ENCODE results near the gene AKAP11. TPM values are rescaled to one million over a fixed set of nuclear protein-coding genes. Genes with fewer than 3 reads are reported as not detected.

The AKAP11 gene
- total and polyA plus RNA-seq, 2 of the 8 experiments (the other 6 are each of a cell fraction or from before 2014, with no cell fraction given) = 4.5 to 21.9 TPM

DNA sequence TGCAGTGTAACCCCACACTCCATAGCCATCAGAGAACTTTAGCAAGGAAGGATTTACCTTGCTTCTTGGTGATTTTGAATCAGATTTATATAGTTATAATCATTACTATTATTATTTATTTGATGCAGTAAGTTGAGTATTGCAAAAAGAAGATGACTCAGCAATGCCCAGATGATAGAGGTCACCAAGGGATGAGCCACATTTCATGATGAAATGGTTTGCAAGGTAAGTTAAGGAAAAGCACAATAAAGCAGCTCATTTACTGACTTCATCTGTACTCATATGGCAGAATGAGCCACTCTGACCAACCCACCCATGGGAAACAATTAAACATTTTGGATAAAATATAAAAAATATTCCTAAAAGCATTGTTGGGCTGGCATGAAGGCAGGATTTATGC lies 59.1 kb downstream of the AKAP11 start:
- no peak overlapping the region for H3K4me3 ChIP-seq (ENCODE audit: extremely low read depth in 1 of 4, insufficient read depth in 2 of 4, low read depth in 3 of 4, low read length in 4 of 4)
- DNase-seq (ENCODE audit: low read depth in 1 of 2, low spot score in 2 of 2) (no peak), FAIRE-seq (no peak)
- no peaks in the 10 kb centered on the region for H4K20me1 ChIP-seq (replicated peaks in 1 of 2; ENCODE audit: control insufficient read depth in 1 of 2, insufficient read depth in 2 of 2, low read length in 2 of 2)
- no peak overlapping the region for H3K9ac ChIP-seq (replicated peaks in 1 of 4; ENCODE audit: extremely low read depth in 1 of 4, low read depth in 3 of 4, low read length in 3 of 4)
- H3K79me1 ChIP-seq (ENCODE audit: low read depth, low read length) = no peaks in the 10 kb centered on the region
- H3K4me1 ChIP-seq (replicated peaks in 1 of 4; ENCODE audit: control insufficient read depth in 3 of 4, insufficient read depth in 4 of 4, low read length in 3 of 4) = peaks cover 0 to 3% (median 0%) of the 10 kb centered on the region in 4 experiments; a peak in 1 of 7 replicates
- no peaks in the 10 kb centered on the region for H3K36me3 ChIP-seq (ENCODE audit: control insufficient read depth in 2 of 4, insufficient read depth in 4 of 4, low read length in 3 of 4)
- H3K23me2 ChIP-seq (ENCODE audit: low read depth, low read length) = no peaks in the 10 kb centered on the region
- no peak overlapping the region for H2AK5ac ChIP-seq (ENCODE audit: low read depth, low read length)
- no peak overlapping the region for H2BK15ac ChIP-seq (ENCODE audit: low read length)
- no peaks in the 10 kb centered on the region for H3K79me2 ChIP-seq (ENCODE audit: control insufficient read depth in 1 of 2, insufficient read depth in 2 of 2, low read length in 2 of 2)
- 0 out of 2 replicates have a peak, but pooled peaks have one; percentile 8 for TF ChIP-seq MAFK (IDR thresholded peaks at IDR 0.05; ENCODE audit: low read depth, low read length)
- no peak for TF ChIP-seq SAP30 (IDR thresholded peaks at IDR 0.05; ENCODE audit: insufficient read depth, insufficient replicate concordance, low read length)
- no peak overlapping the region for H4K5ac ChIP-seq (ENCODE audit: insufficient read length, low read depth, low read length)
- no peak overlapping the region for H2BK12ac ChIP-seq (ENCODE audit: low read depth, low read length)
- H3K27ac ChIP-seq (ENCODE audit: low read depth, low read length) = no peak overlapping the region
- no peak overlapping the region for H3K14ac ChIP-seq (ENCODE audit: insufficient read length)
- H2AFZ ChIP-seq (ENCODE audit: low read length) = no peak overlapping the region
- H3K18ac ChIP-seq (ENCODE audit: extremely low read depth, low read length) = no peak overlapping the region
- no peak overlapping the region for H3K23ac ChIP-seq (ENCODE audit: insufficient read length)
- H2BK5ac ChIP-seq (ENCODE audit: low read depth, low read length) = no peak overlapping the region
- H3K9me3 ChIP-seq (ENCODE audit: insufficient read depth in 2 of 2, low read depth in 1 of 2, low read length in 1 of 2) = no peaks in the 10 kb centered on the region
- H2BK120ac ChIP-seq (replicated peaks; ENCODE audit: low read depth, low read length) = no peak overlapping the region
- no peak overlapping the region for H3K4ac ChIP-seq (replicated peaks; ENCODE audit: insufficient read length, low read depth, low read length)
- ChIA-PET CTCF (ENCODE audit: partially characterized antibody) (interaction anchor here (0.6 to 1.2 kb wide), 3 partner anchors 31 to 173 kb away, joined by 3 read pairs; no protein-coding TSS in a partner anchor), POLR2A (ENCODE audit: partially characterized antibody) (no interaction called here)
- no peak overlapping the region for H3K56ac ChIP-seq (replicated peaks; ENCODE audit: insufficient read length, low read depth, low read length)
- H4K8ac ChIP-seq (ENCODE audit: extremely low read depth, insufficient read depth, low read length) = no peak overlapping the region
- H4K91ac ChIP-seq (replicated peaks; ENCODE audit: insufficient read length, low read length) = no peak overlapping the region
- H3K27me3 ChIP-seq (replicated peaks in 1 of 4; ENCODE audit: control insufficient read depth in 3 of 4, extremely low read depth in 1 of 4, insufficient read depth in 3 of 4, low read length in 3 of 4) = no peaks in the 10 kb centered on the region
- no peak overlapping the region for H3K4me2 ChIP-seq (ENCODE audit: insufficient read depth in 1 of 2, low read depth in 2 of 2, low read length in 2 of 2)
- H2BK20ac ChIP-seq (ENCODE audit: low read length) = no peak overlapping the region
